A549 (cell line): ENCODE results near the gene GANAB. TPM values are rescaled to one million over a fixed set of nuclear protein-coding genes. Genes with fewer than 3 reads are reported as not detected.

ENCODE experiments used
- ATAC-seq, 2 experiments: fragments of 200-7000 bp in 1 of 2; fragments of >200 bp in 1 of 2; cut with Nextera tagmentation in 1 of 2; cut with Tn5 transposase in 1 of 2; 3 replicates each; pipeline versions ENCODE4 v1.8.0 to v1.9.1; 2018 to 2020; ENCODE audit warnings: mild to moderate bottlenecking in 1 of 2, moderate library complexity in 1 of 2
- CTCF ChIA-PET: fragments of 300-600 bp; sonication (Branson Sonifier 250); formaldehyde crosslinking; extraction: SDS; loops from one replicate; lab custom pipeline; 2021; ENCODE audit warnings: antibody characterized with exemption, inconsistent platforms; lab: Yijun Ruan, JAX
- POLR2A ChIA-PET: fragments of 350-600 bp; formaldehyde crosslinking; extraction: SDS; loops from one replicate; lab custom pipeline; 2021; ENCODE audit warnings: antibody characterized with exemption, inconsistent platforms; lab: Yijun Ruan, JAX
- DNase-seq, 2 experiments: peaks; one replicate each; pipeline versions ENCODE4 v3.0.0 to v3.0.0-alpha.2; 2011 to 2016; ENCODE audit warnings: low read depth in 1 of 2, low spot score in 1 of 2
- FAIRE-seq: peaks from 2 replicates; lab custom pipeline; 2011; peaks lifted over from hg19 to GRCh38; lab: Jason Lieb, UNC
- H3K27ac ChIP-seq, 2 experiments: fragments of >200 bp; sonication (Bioruptor Twin); formaldehyde crosslinking; 3 replicates each; pipeline ENCODE4 v1.5.1; 2016 to 2017
- H3K4me1 ChIP-seq: fragments of >200 bp; sonication (Bioruptor Twin); formaldehyde crosslinking; 3 replicates; pipeline ENCODE4 v1.6.1; 2016
- H3K4me2 ChIP-seq: fragments of >200 bp; sonication (Bioruptor Twin); formaldehyde crosslinking; 3 replicates; pipeline ENCODE4 v1.6.1; 2016
- H3K4me3 ChIP-seq: fragments of >200 bp; sonication (Bioruptor Twin); formaldehyde crosslinking; 3 replicates; pipeline ENCODE4 v1.5.1; 2016
- H3K9me3 ChIP-seq: fragments of >200 bp; sonication (Bioruptor Twin); formaldehyde crosslinking; 3 replicates; pipeline ENCODE4 v1.6.1; 2016
- CHD2 ChIP-seq: fragments of 150-350 bp; IDR thresholded peaks from 2 replicates; pipeline ENCODE4 v1.6.1; 2014; ENCODE audit warnings: low read length; ENCODE audit not compliant: partially characterized antibody
- ELK1 ChIP-seq: fragments of 150-350 bp; IDR thresholded peaks from 2 replicates; pipeline ENCODE4 v1.6.1; 2014; ENCODE audit warnings: low read depth, mild to moderate bottlenecking, low read length
- FOSL2 ChIP-seq, 2 experiments: fragments of 450-650 bp in 1 of 2; fragments of >200 bp in 1 of 2; sonication (Bioruptor Twin) in 1 of 2; formaldehyde crosslinking; IDR thresholded peaks; 2 replicates each; pipeline versions ENCODE4 v1.5.0 to v1.6.1; 2016 to 2020; ENCODE audit warnings: mild to moderate bottlenecking in 1 of 2, moderate library complexity in 1 of 2
- HEYL ChIP-seq: fragments of 250-450 bp; sonication (Bioruptor Pico); IDR thresholded peaks from 2 replicates; pipeline ENCODE4 v1.8.0; 2021; ENCODE audit warnings: mild to moderate bottlenecking, moderate library complexity
- HOXB13 ChIP-seq: fragments of 250-450 bp; sonication (Bioruptor Pico); IDR thresholded peaks from 2 replicates; pipeline ENCODE4 v1.5.0; 2020; ENCODE audit warnings: low read depth, mild to moderate bottlenecking, moderate library complexity
- HOXB5 ChIP-seq: fragments of 250-450 bp; sonication (Bioruptor Pico); IDR thresholded peaks from 2 replicates; pipeline ENCODE4 v1.5.0; 2020; ENCODE audit warnings: mild to moderate bottlenecking, moderate library complexity
- JUN ChIP-seq, 2 experiments: fragments of >200 bp; sonication (Bioruptor Twin); formaldehyde crosslinking; IDR thresholded peaks; 2 replicates in 1 of 2; 3 replicates in 1 of 2; pipeline ENCODE4 v1.6.1; 2016 to 2017
- KDM5A ChIP-seq: fragments of 200-600 bp; sonication (generic); IDR thresholded peaks from 2 replicates; pipeline ENCODE4 v1.6.1; 2016; ENCODE audit warnings: antibody characterized with exemption, mild to moderate bottlenecking
- NPAS2 ChIP-seq: fragments of 250-450 bp; sonication (Bioruptor Pico); IDR thresholded peaks from 2 replicates; pipeline ENCODE4 v1.8.0; 2022; ENCODE audit warnings: mild to moderate bottlenecking, moderate library complexity, borderline replicate concordance
- POLR2A ChIP-seq: IDR thresholded peaks from 2 replicates; pipeline ENCODE4 v1.6.1; 2012; ENCODE audit warnings: mild to moderate bottlenecking, low read length
- POLR2AphosphoS2 ChIP-seq: conservative IDR thresholded peaks from 2 replicates; pipeline ENCODE4 v1.6.1; 2012; ENCODE audit warnings: low read length, improper control_type of control experiment, inconsistent platforms
- RCOR1 ChIP-seq: fragments of 150-350 bp; IDR thresholded peaks from 2 replicates; pipeline ENCODE4 v1.6.1; 2014; ENCODE audit warnings: antibody characterized with exemption, low read length, low read depth
- REST ChIP-seq: fragments of 200-600 bp; sonication (generic); IDR thresholded peaks from 2 replicates; pipeline ENCODE4 v1.6.1; 2016; ENCODE audit warnings: antibody characterized with exemption, mild to moderate bottlenecking, moderate library complexity
- SREBF2 ChIP-seq: fragments of 450-650 bp; IDR thresholded peaks from 2 replicates; pipeline ENCODE4 v1.6.1; 2014; ENCODE audit warnings: mild to moderate bottlenecking, moderate library complexity
- TFCP2L1 ChIP-seq: fragments of 250-450 bp; sonication (Bioruptor Pico); IDR thresholded peaks from 2 replicates; pipeline ENCODE4 v1.5.0; 2021; ENCODE audit warnings: mild to moderate bottlenecking
- ZFP36 ChIP-seq: fragments of 450-650 bp; IDR thresholded peaks from 2 replicates; pipeline ENCODE4 v1.6.1; 2014; ENCODE audit warnings: borderline replicate concordance; ENCODE audit not compliant: partially characterized antibody
- WGBS: methylation state at CpG from one replicate; pipeline ENCODE4 v1.1.6; 2017; ENCODE audit errors: missing lambda C conversion rate; 5-methylcytosine and 5-hydroxymethylcytosine counted together
- polyA plus RNA-seq, 4 experiments: library from polyadenylated mRNA; depleted of rRNA in 3 of 4; stranded (reverse); fragments of >200 nt; fragmentation: RNase III in 1 of 4; extraction: RNeasy Plus Mini Kit Qiagen cat#74134 plus additional on column Dnase treatment in 1 of 4; gene quantifications; 2 replicates in 3 of 4; 3 replicates in 1 of 4; pipeline ENCODE4 v1.2.3, GENCODE V29; 2011 to 2017
- TF ChIP-seq, protein P1 (sequence below): fragments of >200 bp; sonication (Bioruptor Twin); formaldehyde crosslinking; IDR thresholded peaks from 2 replicates; pipeline ENCODE4 v1.6.1; 2016
- TF ChIP-seq, protein P2 (sequence below): fragments of >200 bp; sonication (Bioruptor Twin); formaldehyde crosslinking; IDR thresholded peaks from 3 replicates; pipeline ENCODE4 v1.5.1; 2016
- TF ChIP-seq, protein P3 (sequence below): fragments of 250-450 bp; sonication (Bioruptor Pico); IDR thresholded peaks from 2 replicates; pipeline ENCODE4 v1.5.0; 2021; ENCODE audit warnings: mild to moderate bottlenecking, moderate library complexity, borderline replicate concordance
- TF ChIP-seq, protein P4 (sequence below): IDR thresholded peaks from 2 replicates; pipeline ENCODE4 v1.6.1; 2012

GANAB gene
- polyA plus RNA-seq, 2 of the 4 experiments (the other 2 are of a cell fraction): 215 to 220 TPM

DNA sequence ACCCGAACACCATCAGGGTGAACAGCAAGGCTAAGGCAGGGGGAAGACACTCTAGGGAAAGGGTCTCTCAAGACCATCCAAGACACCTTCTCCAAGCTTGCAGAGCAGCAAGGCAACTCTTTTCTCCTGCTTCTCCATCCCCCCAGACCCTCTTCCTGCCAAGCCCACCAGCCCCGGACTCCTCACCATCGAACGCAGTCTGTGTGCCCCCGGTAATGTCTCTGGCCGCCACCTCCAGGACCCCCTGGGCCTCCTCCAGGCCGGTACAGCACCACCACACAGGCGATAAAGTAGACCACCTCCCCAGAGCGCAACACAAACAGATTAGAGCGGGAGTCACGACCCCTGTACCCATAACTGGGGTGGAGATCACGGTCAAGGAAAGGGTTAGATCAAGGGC lies 37.6 kb downstream of the GANAB start:
- POLR2A ChIA-PET: no interaction called here
- no peak for FAIRE-seq

GRCh38 chr11:62607714-62608113 lies 38.7 kb downstream of the GANAB start:
- Histone ChIP-seq H3K4me1 (peaks cover 16% of the 10 kb centered on the region), H3K4me3 (no peak overlapping the region), H3K27ac (no peak overlapping the region), H3K9me3 (no peaks in the 10 kb centered on the region), H3K4me2 (no peak overlapping the region)
- DNase-seq (no peak), FAIRE-seq (no peak), ATAC-seq (no peak)
- 83% methylated on average over 4 of the region's 4 CpGs for WGBS
- POLR2A ChIA-PET: interaction anchor here (0.6 kb wide), 1 partner anchor 35 kb away, joined by 4 read pairs; no protein-coding TSS in a partner anchor
- CTCF ChIA-PET: interaction anchor here (0.7 to 2.8 kb wide), 5 partner anchors 9 to 65 kb away, joined by 3 to 15 read pairs (median 3); partner anchors contain the start of genes B3GAT3 and TUT1
- TF ChIP-seq HOXB13 (no peak), RCOR1 (no peak), HEYL (no peak), ELK1 (no peak), POLR2A (no peak), SREBF2 (no peak), POLR2AphosphoS2 (no peak), JUN (IDR thresholded peaks at IDR 0.05) (no peak), NPAS2 (CRISPR knock-in tag) (no peak), FOSL2 (IDR thresholded peaks at IDR 0.05) (no peak), FOSL2 (CRISPR knock-in tag; IDR thresholded peaks at IDR 0.05) (no peak), TFCP2L1 (no peak), ZFP36 (no peak)
- TF ChIP-seq, protein P1, sequence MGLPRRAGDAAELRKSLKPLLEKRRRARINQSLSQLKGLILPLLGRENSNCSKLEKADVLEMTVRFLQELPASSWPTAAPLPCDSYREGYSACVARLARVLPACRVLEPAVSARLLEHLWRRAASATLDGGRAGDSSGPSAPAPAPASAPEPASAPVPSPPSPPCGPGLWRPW: no peak
- TF ChIP-seq, protein P2, sequence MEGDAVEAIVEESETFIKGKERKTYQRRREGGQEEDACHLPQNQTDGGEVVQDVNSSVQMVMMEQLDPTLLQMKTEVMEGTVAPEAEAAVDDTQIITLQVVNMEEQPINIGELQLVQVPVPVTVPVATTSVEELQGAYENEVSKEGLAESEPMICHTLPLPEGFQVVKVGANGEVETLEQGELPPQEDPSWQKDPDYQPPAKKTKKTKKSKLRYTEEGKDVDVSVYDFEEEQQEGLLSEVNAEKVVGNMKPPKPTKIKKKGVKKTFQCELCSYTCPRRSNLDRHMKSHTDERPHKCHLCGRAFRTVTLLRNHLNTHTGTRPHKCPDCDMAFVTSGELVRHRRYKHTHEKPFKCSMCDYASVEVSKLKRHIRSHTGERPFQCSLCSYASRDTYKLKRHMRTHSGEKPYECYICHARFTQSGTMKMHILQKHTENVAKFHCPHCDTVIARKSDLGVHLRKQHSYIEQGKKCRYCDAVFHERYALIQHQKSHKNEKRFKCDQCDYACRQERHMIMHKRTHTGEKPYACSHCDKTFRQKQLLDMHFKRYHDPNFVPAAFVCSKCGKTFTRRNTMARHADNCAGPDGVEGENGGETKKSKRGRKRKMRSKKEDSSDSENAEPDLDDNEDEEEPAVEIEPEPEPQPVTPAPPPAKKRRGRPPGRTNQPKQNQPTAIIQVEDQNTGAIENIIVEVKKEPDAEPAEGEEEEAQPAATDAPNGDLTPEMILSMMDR: no peak
- TF ChIP-seq, protein P3, sequence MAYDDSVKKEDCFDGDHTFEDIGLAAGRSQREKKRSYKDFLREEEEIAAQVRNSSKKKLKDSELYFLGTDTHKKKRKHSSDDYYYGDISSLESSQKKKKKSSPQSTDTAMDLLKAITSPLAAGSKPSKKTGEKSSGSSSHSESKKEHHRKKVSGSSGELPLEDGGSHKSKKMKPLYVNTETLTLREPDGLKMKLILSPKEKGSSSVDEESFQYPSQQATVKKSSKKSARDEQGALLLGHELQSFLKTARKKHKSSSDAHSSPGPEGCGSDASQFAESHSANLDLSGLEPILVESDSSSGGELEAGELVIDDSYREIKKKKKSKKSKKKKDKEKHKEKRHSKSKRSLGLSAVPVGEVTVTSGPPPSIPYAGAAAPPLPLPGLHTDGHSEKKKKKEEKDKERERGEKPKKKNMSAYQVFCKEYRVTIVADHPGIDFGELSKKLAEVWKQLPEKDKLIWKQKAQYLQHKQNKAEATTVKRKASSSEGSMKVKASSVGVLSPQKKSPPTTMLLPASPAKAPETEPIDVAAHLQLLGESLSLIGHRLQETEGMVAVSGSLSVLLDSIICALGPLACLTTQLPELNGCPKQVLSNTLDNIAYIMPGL (CRISPR knock-in tag): no peak
- TF ChIP-seq, protein P4, sequence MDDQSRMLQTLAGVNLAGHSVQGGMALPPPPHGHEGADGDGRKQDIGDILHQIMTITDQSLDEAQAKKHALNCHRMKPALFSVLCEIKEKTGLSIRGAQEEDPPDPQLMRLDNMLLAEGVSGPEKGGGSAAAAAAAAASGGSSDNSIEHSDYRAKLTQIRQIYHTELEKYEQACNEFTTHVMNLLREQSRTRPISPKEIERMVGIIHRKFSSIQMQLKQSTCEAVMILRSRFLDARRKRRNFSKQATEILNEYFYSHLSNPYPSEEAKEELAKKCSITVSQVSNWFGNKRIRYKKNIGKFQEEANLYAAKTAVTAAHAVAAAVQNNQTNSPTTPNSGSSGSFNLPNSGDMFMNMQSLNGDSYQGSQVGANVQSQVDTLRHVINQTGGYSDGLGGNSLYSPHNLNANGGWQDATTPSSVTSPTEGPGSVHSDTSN: no peak

More for the DNA sequence above, 37.6 kb downstream of the GANAB start:
- peaks cover 25% of the 10 kb centered on the region for H3K4me1 ChIP-seq
- no peak overlapping the region for H3K27ac ChIP-seq
- TF ChIP-seq CHD2: no peak
- no peak for TF ChIP-seq HOXB5 (CRISPR knock-in tag)
- TF ChIP-seq KDM5A: no peak
- TF ChIP-seq, protein P3 (CRISPR knock-in tag): no peak
- no peak for TF ChIP-seq REST
- CTCF ChIA-PET: interaction anchor here (0.8 to 2.8 kb wide), 5 partner anchors 8 to 20 kb away, joined by 3 to 15 read pairs (median 7); partner anchors contain the start of genes B3GAT3 and TUT1
- ATAC-seq (no peak), DNase-seq (no peak)
- H3K9me3 ChIP-seq: no peaks in the 10 kb centered on the region
- H3K4me3 ChIP-seq: no peak overlapping the region
- no peak overlapping the region for H3K4me2 ChIP-seq
- WGBS: 95% methylated on average over 12 of the region's 12 CpGs
